NT2/D1 (cell line): ENCODE results near the gene IL9R.
"Not testable (repeated sequence)": the region's sequence is repeated elsewhere in the genome, so short reads cannot be mapped to it uniquely, and the experiment has no call there.

Experiments
- DNase-seq: peaks from one replicate; pipeline ENCODE4 v3.0.0-alpha.2; 2011; ENCODE audit warnings: low read depth, low spot score
- H3K27me3 ChIP-seq: 2 replicates; pipeline ENCODE4 v1.6.0; 2011; ENCODE audit warnings: mild to moderate bottlenecking; ENCODE audit not compliant: insufficient read length, insufficient read depth
- H3K36me3 ChIP-seq: 2 replicates; pipeline ENCODE4 v1.6.1; 2011; ENCODE audit warnings: mild to moderate bottlenecking, low read length, mixed read lengths; ENCODE audit not compliant: insufficient read depth, insufficient read length
- H3K4me1 ChIP-seq: 2 replicates; pipeline ENCODE4 v1.5.1; 2011; ENCODE audit not compliant: insufficient read depth, insufficient read length
- H3K4me3 ChIP-seq: 2 replicates; pipeline ENCODE4 v1.5.1; 2011; ENCODE audit warnings: low read depth; ENCODE audit not compliant: insufficient read length
- H3K9ac ChIP-seq: 2 replicates; pipeline ENCODE4 v1.6.0; 2011; ENCODE audit warnings: low read depth; ENCODE audit not compliant: insufficient read length
- H3K9me3 ChIP-seq: 2 replicates; pipeline ENCODE4 v1.5.1; 2011; ENCODE audit warnings: mild to moderate bottlenecking, low read length; ENCODE audit not compliant: insufficient read depth
- SUZ12 ChIP-seq: IDR thresholded peaks from 2 replicates; pipeline ENCODE4 v1.6.1; 2011; ENCODE audit not compliant: insufficient read length, insufficient read depth; ENCODE audit errors: extremely low read depth
- YY1 ChIP-seq: IDR thresholded peaks from 2 replicates; pipeline ENCODE4 v1.6.1; 2011; ENCODE audit not compliant: insufficient read length, insufficient read depth
- ZNF274 ChIP-seq: IDR thresholded peaks from 2 replicates; pipeline ENCODE4 v1.6.1; 2011; ENCODE audit warnings: mild to moderate bottlenecking, low read depth, low read length

Gene IL9R

DNA sequence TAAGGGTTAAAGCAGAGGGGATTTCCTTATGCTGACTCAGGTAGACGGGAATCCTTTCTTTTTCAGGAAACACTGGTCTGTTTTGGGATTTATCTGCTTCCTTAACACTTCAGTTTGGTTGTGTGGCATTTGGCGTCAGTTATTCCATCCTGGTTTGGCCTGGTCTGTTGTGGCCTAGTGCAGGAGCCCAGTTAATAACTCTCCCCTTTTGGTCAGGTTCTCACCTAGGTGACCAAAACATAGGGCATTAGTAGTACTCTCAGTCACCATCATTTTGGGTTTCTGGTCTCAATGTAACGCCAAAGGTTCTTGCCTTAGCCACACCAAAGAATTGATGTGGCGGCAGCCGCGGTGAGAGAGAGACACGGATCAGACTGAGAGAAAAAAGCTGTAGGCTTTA, 39.7 kb upstream of the IL9R start:
- H3K9ac ChIP-seq, result peak overlapping the region; percentile 16
- H3K9me3 ChIP-seq, result 0 out of 2 replicates have a peak, but pooled peaks cover under 1% of the 10 kb centered on the region
- H3K4me1 ChIP-seq, result no peaks in the 10 kb centered on the region
- DNase-seq, result no peak
- no peaks in the 10 kb centered on the region for H3K27me3 ChIP-seq
- no peak overlapping the region for H3K4me3 ChIP-seq
- H3K36me3 ChIP-seq, result no peaks in the 10 kb centered on the region
- TF ChIP-seq YY1, result no peak

DNA sequence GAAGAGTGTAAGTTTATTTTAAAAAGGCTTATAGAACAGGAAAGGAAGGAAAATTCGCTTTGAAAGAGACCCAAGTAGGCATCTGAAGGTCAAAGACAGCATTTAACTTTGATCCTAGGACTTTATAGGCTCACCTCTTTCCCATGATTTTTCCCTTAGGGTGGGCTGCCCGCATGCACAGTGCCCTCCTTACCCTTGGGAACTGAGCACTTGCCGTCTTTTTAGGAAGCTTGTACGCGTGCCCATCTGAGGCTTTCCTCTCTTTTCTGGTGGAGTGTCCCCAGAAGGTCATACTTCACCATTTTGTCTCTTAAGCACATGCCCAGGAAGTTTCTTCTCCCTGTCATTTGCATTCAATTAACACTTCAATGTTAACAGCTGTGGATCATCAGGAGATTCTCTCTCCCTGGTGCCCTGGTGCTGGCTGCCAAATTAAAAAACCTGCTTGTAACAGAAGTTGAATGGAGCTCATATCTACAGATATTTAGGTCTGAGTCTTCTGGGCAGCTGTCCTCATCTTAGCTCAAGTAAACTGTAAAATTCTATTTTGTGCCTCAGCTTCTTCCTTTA, 38.4 kb upstream of the IL9R start:
- Histone ChIP-seq H3K9ac (peak overlapping the region; percentile 58), H3K27me3 (no peaks in the 10 kb centered on the region), H3K9me3 (peaks cover 12% of the 10 kb centered on the region; the same call in 1 of the 2 replicates), H3K4me1 (no peaks in the 10 kb centered on the region), H3K36me3 (no peaks in the 10 kb centered on the region), H3K4me3 (peak overlapping the region; percentile 19)
- peak; percentile 33 for DNase-seq
- TF ChIP-seq SUZ12, result no peak
- TF ChIP-seq YY1, result no peak
- no peak for TF ChIP-seq ZNF274

DNA sequence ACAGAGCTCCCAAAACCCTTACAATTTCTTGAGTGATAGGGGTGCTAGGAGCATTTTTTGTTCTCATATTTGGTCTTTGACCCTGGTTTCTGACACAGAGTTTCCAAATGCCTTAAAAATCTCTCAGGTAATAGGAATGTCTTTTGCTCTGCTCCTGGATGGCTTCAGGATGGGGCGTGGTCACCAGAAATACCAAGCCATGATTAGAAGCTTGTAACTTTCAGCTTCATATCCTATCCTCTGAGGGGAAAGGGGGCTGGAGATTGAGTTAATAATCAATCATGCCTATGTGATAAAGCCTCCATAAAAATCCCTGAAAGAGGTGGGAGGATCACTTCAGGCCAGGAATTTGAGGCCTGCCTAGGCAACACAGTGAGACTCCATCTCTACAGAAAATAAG, 34.6 kb upstream of the IL9R start:
- no peak for TF ChIP-seq YY1
- no peak for TF ChIP-seq ZNF274
- no peak for TF ChIP-seq SUZ12
- H3K27me3 ChIP-seq, result no peaks in the 10 kb centered on the region
- peaks cover 27% of the 10 kb centered on the region for H3K9me3 ChIP-seq
- no peaks in the 10 kb centered on the region for H3K4me1 ChIP-seq
- no peak for DNase-seq
- no peak overlapping the region for H3K9ac ChIP-seq
- H3K36me3 ChIP-seq, result no peaks in the 10 kb centered on the region
- H3K4me3 ChIP-seq, result no peak overlapping the region

DNA sequence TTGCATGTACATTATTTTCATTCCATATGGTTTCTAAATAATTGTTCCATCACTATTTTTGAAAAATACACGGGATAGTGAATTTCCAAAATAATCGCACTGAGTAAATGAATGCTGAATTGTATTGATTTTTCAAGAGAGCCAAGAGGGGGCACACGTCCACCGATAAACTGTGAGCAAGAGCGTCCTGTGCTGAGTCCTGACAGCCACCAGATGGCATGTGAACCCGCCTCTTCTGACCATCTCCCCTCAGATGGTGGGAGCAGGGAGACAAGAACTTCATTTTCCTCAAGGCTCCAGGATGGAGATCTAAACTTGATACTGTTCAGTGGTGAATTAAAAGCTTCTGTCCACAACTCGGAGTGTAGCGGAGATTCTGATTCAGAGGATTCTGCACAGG, 30.6 kb upstream of the IL9R start:
- Histone ChIP-seq H3K4me1 (no peaks in the 10 kb centered on the region), H3K9ac (no peak overlapping the region), H3K36me3 (no peaks in the 10 kb centered on the region), H3K27me3 (no peaks in the 10 kb centered on the region), H3K9me3 (peaks cover 36% of the 10 kb centered on the region), H3K4me3 (no peak overlapping the region)
- no peak for TF ChIP-seq YY1
- no peak for TF ChIP-seq ZNF274
- TF ChIP-seq SUZ12, result no peak
- DNase-seq, result peak; percentile 35

DNA sequence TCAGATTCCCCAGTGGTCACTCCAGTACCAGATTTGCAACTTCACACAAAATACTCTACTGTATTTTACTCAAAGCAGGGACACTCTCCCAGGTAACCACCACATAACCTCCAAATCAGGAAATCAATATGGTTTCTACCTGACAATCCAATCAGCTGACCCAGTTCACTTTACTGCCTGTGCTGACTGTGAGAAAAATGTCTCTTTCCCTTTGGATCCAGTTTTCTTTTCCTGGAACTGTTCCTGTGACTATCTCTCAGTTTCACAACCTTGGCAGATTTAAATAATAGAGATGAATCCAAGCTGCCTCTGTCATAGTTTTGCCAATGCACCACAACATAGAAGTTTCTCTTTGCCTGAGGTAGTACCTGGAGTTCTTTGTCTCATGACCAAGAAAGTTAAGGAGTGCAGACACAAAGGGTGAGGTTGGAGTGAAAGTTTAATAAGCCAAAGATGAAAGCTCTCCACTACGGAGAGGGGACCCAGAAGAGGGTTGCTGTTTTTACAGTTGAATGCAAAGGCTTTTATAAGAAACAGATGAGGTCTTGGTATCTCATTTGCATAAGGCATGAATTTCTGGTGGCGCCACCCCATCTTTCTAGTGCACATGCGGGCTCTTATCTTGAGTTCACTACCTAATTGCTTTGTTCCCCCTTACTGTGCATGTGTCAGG, 29.7 kb upstream of the IL9R start:
- TF ChIP-seq ZNF274 (no peak), SUZ12 (no peak), YY1 (no peak)
- H3K9ac ChIP-seq, result no peak overlapping the region
- H3K4me1 ChIP-seq, result no peaks in the 10 kb centered on the region
- H3K36me3 ChIP-seq, result no peaks in the 10 kb centered on the region
- H3K4me3 ChIP-seq, result no peak overlapping the region
- no peak for DNase-seq
- H3K27me3 ChIP-seq, result no peaks in the 10 kb centered on the region
- peaks cover 35% of the 10 kb centered on the region for H3K9me3 ChIP-seq

DNA sequence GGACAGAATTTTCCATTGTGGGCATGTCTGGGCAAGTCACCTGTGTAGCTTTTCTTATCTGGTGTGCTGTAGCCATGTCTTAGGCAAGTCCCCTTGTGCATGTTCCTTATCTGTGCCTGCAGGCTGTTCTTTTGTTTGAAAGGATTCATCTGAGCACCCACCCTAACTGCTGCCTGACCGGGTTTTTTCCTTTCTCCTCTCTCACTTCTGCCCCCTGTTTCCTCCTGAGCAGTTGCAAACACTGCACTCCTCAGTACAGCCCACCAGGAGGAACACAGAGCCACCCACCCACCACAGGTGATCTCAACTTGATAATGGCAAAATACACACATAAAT, 29.2 kb upstream of the IL9R start:
- Histone ChIP-seq H3K27me3 (no peaks in the 10 kb centered on the region), H3K9me3 (peaks cover 30% of the 10 kb centered on the region), H3K36me3 (no peaks in the 10 kb centered on the region), H3K4me1 (no peaks in the 10 kb centered on the region), H3K4me3 (no peak overlapping the region), H3K9ac (no peak overlapping the region)
- TF ChIP-seq SUZ12 (no peak), ZNF274 (no peak), YY1 (no peak)
- DNase-seq, result no peak

DNA sequence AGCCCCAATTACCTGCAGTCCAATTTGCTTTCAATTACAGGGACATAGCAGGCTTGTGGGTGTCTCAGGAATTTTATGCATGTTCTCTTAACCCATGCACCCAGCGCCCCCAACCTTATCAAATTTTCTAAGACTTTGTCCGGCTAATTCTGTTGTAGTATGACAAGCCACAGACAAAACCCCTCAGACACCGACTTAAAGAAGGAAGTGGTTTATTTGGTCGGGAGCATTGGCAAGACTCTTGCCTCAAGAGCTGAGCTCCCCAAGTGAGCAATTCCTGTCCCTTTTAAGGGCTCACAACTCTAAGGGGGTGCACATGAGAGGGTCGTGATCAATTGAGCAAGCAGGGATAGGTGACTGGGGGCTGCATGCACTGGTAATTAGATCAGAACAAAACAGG, 28.7 kb upstream of the IL9R start:
- Histone ChIP-seq H3K36me3 (no peaks in the 10 kb centered on the region), H3K9ac (no peak overlapping the region), H3K4me1 (no peaks in the 10 kb centered on the region), H3K4me3 (no peak overlapping the region), H3K9me3 (peaks cover 25% of the 10 kb centered on the region), H3K27me3 (no peaks in the 10 kb centered on the region)
- TF ChIP-seq ZNF274 (no peak), YY1 (no peak), SUZ12 (no peak)
- no peak for DNase-seq

DNA sequence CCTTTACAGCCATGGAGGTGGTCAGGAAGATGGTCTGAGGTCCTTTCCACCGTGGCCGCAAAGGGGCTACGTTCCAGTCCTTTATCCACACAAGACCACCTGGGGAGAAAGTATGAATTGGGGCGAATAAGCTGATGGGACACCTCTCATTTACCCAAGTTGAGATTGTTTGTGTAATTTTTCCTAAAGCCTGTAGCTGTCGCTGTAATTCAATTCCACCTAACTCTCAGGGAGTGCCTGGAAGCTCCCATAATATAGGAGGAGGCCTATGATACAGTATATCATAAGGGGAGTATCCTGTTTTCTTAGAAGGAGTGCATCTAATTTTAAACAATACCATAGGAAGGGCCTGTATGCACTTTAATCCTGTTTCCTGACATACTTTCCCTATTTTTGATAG, 25.8 kb upstream of the IL9R start:
- not testable (repeated sequence) for H3K27me3 ChIP-seq, H3K4me1 ChIP-seq, DNase-seq, H3K9ac ChIP-seq, H3K4me3 ChIP-seq, H3K36me3 ChIP-seq
- peaks cover 17% of the 10 kb centered on the region for H3K9me3 ChIP-seq

DNA sequence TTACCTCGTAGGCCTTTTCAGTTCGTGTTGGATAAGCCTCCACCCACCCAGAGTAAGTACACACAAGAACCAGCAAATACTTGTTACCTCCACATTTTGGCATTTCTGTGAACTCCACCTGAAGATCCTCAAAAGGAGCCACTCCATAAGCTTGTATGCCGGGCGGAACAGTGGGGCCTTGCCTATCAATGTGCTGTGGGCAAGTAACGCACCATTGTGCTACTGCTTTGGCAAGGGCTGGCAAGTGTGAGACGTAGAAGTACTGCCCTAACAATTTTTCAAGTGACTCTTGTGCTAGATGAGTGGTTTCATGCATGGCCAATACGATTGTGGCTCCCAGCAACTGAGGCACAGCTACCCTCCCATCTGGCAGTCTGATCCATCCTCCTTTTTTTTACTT, 25.3 kb upstream of the IL9R start:
- H3K36me3 ChIP-seq, H3K4me3 ChIP-seq, DNase-seq, H3K27me3 ChIP-seq, H3K4me1 ChIP-seq, H3K9ac ChIP-seq: not testable (repeated sequence)
- peaks cover 16% of the 10 kb centered on the region for H3K9me3 ChIP-seq
